ENCODE results near the gene STMN1.

- TF ChIP-seq ZNF207 (IDR thresholded peaks at IDR 0.05; ENCODE audit: borderline replicate concordance) (no peak), CTCF (IDR thresholded peaks at IDR 0.05 in 2 of 3, conservative IDR thresholded peaks at IDR 0.05 in 1 of 3; ENCODE audit: control insufficient read depth in 2 of 3, extremely low read depth in 1 of 3, insufficient read depth in 1 of 3, low read depth in 3 of 3, low read length in 3 of 3) (no peak), IKZF2 (IDR thresholded peaks at IDR 0.05) (no peak), EP300 (IDR thresholded peaks at IDR 0.05; ENCODE audit: borderline replicate concordance in 1 of 2, control insufficient read depth in 1 of 2, low read depth in 2 of 2, low read length in 2 of 2) (no peak)
Measured at GRCh38 chr1:25885602-25886001, 20.6 kb downstream of the STMN1 start.
